Loucy (cell line): ENCODE measurements around the gene CDK19.

ENCODE experiments used
- EZH2phosphoT487 ChIP-seq: fragments of 200-600 bp; IDR thresholded peaks from 2 replicates; pipeline ENCODE4 v1.6.1; 2018; ENCODE audit warnings: antibody characterized with exemption, mild to moderate bottlenecking, moderate library complexity, borderline replicate concordance
- TF ChIP-seq, protein P1 (sequence below): fragments of 200-600 bp; sonication (generic); conservative IDR thresholded peaks from 2 replicates; pipeline ENCODE4 v1.5.1; 2014; ENCODE audit warnings: mild to moderate bottlenecking, antibody characterized with exemption, low read length

DNA sequence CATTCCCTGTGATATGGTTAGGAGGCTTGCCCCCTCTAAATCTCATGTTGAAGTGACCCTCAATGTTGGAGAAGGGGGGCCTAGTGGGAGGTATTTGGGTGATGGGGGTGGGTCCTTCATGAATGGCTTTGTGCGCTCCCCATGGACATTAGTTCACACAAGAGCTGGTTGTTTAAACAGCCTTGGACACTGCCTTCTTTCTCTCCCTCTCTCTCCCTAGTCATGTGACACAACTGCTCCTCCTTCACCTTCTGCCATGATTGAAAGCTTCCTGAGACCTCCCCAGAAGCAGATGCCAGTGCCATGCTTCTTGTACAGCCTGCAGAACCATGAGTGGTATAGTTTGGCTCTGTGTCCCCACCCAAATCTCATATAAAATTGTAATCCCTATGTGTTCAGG lies 221.6 kb downstream of the CDK19 start:
- TF ChIP-seq, protein P1, sequence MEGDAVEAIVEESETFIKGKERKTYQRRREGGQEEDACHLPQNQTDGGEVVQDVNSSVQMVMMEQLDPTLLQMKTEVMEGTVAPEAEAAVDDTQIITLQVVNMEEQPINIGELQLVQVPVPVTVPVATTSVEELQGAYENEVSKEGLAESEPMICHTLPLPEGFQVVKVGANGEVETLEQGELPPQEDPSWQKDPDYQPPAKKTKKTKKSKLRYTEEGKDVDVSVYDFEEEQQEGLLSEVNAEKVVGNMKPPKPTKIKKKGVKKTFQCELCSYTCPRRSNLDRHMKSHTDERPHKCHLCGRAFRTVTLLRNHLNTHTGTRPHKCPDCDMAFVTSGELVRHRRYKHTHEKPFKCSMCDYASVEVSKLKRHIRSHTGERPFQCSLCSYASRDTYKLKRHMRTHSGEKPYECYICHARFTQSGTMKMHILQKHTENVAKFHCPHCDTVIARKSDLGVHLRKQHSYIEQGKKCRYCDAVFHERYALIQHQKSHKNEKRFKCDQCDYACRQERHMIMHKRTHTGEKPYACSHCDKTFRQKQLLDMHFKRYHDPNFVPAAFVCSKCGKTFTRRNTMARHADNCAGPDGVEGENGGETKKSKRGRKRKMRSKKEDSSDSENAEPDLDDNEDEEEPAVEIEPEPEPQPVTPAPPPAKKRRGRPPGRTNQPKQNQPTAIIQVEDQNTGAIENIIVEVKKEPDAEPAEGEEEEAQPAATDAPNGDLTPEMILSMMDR = no peak
- no peak for TF ChIP-seq EZH2phosphoT487
